Measurements from ENCODE around the gene HIVEP3.

The HIVEP3 gene

GRCh38 chr1:41849211-41849759, 69.4 kb downstream of the HIVEP3 start:
- Histone ChIP-seq H3K9me3 (ENCODE audit: control insufficient read depth, insufficient read depth, low read length) (no peaks in the 10 kb centered on the region), H3K4me1 (ENCODE audit: insufficient read depth, low read length) (peaks cover 10% of the 10 kb centered on the region), H3K36me3 (ENCODE audit: insufficient read depth, low read length) (no peaks in the 10 kb centered on the region), H3K9ac (ENCODE audit: low read depth, low read length) (no peak overlapping the region)

GRCh38 chr1:41848216-41848952, 70.3 kb downstream of the HIVEP3 start:
- H3K4me1 ChIP-seq (ENCODE audit: insufficient read depth, low read length), result peaks cover 19% of the 10 kb centered on the region
- H3K9ac ChIP-seq (ENCODE audit: low read depth, low read length), result no peak overlapping the region

GRCh38 chr1:41847733-41848132, 71.0 kb downstream of the HIVEP3 start:
- Histone ChIP-seq H3K9ac (ENCODE audit: low read depth, low read length) (no peak overlapping the region), H3K36me3 (ENCODE audit: insufficient read depth, low read length) (no peaks in the 10 kb centered on the region), H3K9me3 (ENCODE audit: control insufficient read depth, insufficient read depth, low read length) (no peaks in the 10 kb centered on the region), H3K4me1 (ENCODE audit: insufficient read depth, low read length) (peaks cover 25% of the 10 kb centered on the region)

More at GRCh38 chr1:41848216-41848952, 70.3 kb downstream of the HIVEP3 start:
- H3K9me3 ChIP-seq (ENCODE audit: control insufficient read depth, insufficient read depth, low read length), result no peaks in the 10 kb centered on the region
- no peaks in the 10 kb centered on the region for H3K36me3 ChIP-seq (ENCODE audit: insufficient read depth, low read length)

GRCh38 chr1:41846625-41847405, 71.9 kb downstream of the HIVEP3 start:
- H3K4me1 ChIP-seq (ENCODE audit: insufficient read depth, low read length), result peaks cover 28% of the 10 kb centered on the region
- H3K9ac ChIP-seq (ENCODE audit: low read depth, low read length), result no peak overlapping the region
- H3K36me3 ChIP-seq (ENCODE audit: insufficient read depth, low read length), result no peaks in the 10 kb centered on the region
- no peaks in the 10 kb centered on the region for H3K9me3 ChIP-seq (ENCODE audit: control insufficient read depth, insufficient read depth, low read length)

- H3K9me3 ChIP-seq (ENCODE audit: control insufficient read depth, insufficient read depth, low read length), result no peaks in the 10 kb centered on the region
- H3K4me1 ChIP-seq (ENCODE audit: insufficient read depth, low read length), result peaks cover 24% of the 10 kb centered on the region
- no peaks in the 10 kb centered on the region for H3K36me3 ChIP-seq (ENCODE audit: insufficient read depth, low read length)
- no peak overlapping the region for H3K9ac ChIP-seq (ENCODE audit: low read depth, low read length)
Measured at GRCh38 chr1:41844781-41845272, 73.9 kb downstream of the HIVEP3 start.

GRCh38 chr1:41844255-41844654, 74.5 kb downstream of the HIVEP3 start:
- Histone ChIP-seq H3K9me3 (ENCODE audit: control insufficient read depth, insufficient read depth, low read length) (no peaks in the 10 kb centered on the region), H3K9ac (ENCODE audit: low read depth, low read length) (no peak overlapping the region), H3K36me3 (ENCODE audit: insufficient read depth, low read length) (no peaks in the 10 kb centered on the region), H3K4me1 (ENCODE audit: insufficient read depth, low read length) (peaks cover 24% of the 10 kb centered on the region)

GRCh38 chr1:41842993-41843755, 75.5 kb downstream of the HIVEP3 start:
- Histone ChIP-seq H3K4me1 (ENCODE audit: insufficient read depth, low read length) (peaks cover 24% of the 10 kb centered on the region), H3K9me3 (ENCODE audit: control insufficient read depth, insufficient read depth, low read length) (no peaks in the 10 kb centered on the region), H3K36me3 (ENCODE audit: insufficient read depth, low read length) (no peaks in the 10 kb centered on the region), H3K9ac (ENCODE audit: low read depth, low read length) (no peak overlapping the region)

- Histone ChIP-seq H3K9ac (ENCODE audit: low read depth, low read length) (no peak overlapping the region), H3K36me3 (ENCODE audit: insufficient read depth, low read length) (no peaks in the 10 kb centered on the region), H3K4me1 (ENCODE audit: insufficient read depth, low read length) (peaks cover 24% of the 10 kb centered on the region), H3K9me3 (ENCODE audit: control insufficient read depth, insufficient read depth, low read length) (no peaks in the 10 kb centered on the region)
Measured at GRCh38 chr1:41842326-41842725, 76.4 kb downstream of the HIVEP3 start.

- Histone ChIP-seq H3K9ac (ENCODE audit: low read depth, low read length) (no peak overlapping the region), H3K9me3 (ENCODE audit: control insufficient read depth, insufficient read depth, low read length) (no peaks in the 10 kb centered on the region), H3K36me3 (ENCODE audit: insufficient read depth, low read length) (no peaks in the 10 kb centered on the region), H3K4me1 (ENCODE audit: insufficient read depth, low read length) (peaks cover 24% of the 10 kb centered on the region)
Measured at GRCh38 chr1:41840592-41841246, 78.0 kb downstream of the HIVEP3 start.

- Histone ChIP-seq H3K4me1 (ENCODE audit: insufficient read depth, low read length) (peaks cover 12% of the 10 kb centered on the region), H3K9me3 (ENCODE audit: control insufficient read depth, insufficient read depth, low read length) (no peaks in the 10 kb centered on the region), H3K36me3 (ENCODE audit: insufficient read depth, low read length) (no peaks in the 10 kb centered on the region), H3K9ac (ENCODE audit: low read depth, low read length) (no peak overlapping the region)
Measured at GRCh38 chr1:41838266-41838665, 80.5 kb downstream of the HIVEP3 start.

- Histone ChIP-seq H3K9me3 (ENCODE audit: control insufficient read depth, insufficient read depth, low read length) (no peaks in the 10 kb centered on the region), H3K4me1 (ENCODE audit: insufficient read depth, low read length) (peaks cover 6% of the 10 kb centered on the region), H3K36me3 (ENCODE audit: insufficient read depth, low read length) (no peaks in the 10 kb centered on the region), H3K9ac (ENCODE audit: low read depth, low read length) (no peak overlapping the region)
Measured at GRCh38 chr1:41837691-41838090, 81.0 kb downstream of the HIVEP3 start.

GRCh38 chr1:41835485-41835884, 83.2 kb downstream of the HIVEP3 start:
- no peak overlapping the region for H3K9ac ChIP-seq (ENCODE audit: low read depth, low read length)
- H3K4me1 ChIP-seq (ENCODE audit: insufficient read depth, low read length), result no peaks in the 10 kb centered on the region; the same call in 1 of the 2 replicates
- H3K36me3 ChIP-seq (ENCODE audit: insufficient read depth, low read length), result no peaks in the 10 kb centered on the region
- H3K9me3 ChIP-seq (ENCODE audit: control insufficient read depth, insufficient read depth, low read length), result no peaks in the 10 kb centered on the region

- H3K36me3 ChIP-seq (ENCODE audit: insufficient read depth, low read length), result no peaks in the 10 kb centered on the region
- no peaks in the 10 kb centered on the region for H3K9me3 ChIP-seq (ENCODE audit: control insufficient read depth, insufficient read depth, low read length)
- no peaks in the 10 kb centered on the region; the same call in 1 of the 2 replicates for H3K4me1 ChIP-seq (ENCODE audit: insufficient read depth, low read length)
- H3K9ac ChIP-seq (ENCODE audit: low read depth, low read length), result no peak overlapping the region
Measured at GRCh38 chr1:41833519-41834000, 85.2 kb downstream of the HIVEP3 start.
